NCI-H1092 (cell line): ENCODE data around the gene RPS6KA2.
"Not testable (repeated sequence)": the region's sequence is repeated elsewhere in the genome, so short reads cannot be mapped to it uniquely, and the experiment has no call there.

Source experiments
- DNase-seq: peaks from one replicate; lab custom pipeline; 2025; lab: John Stamatoyannopoulos, UW

RPS6KA2 gene

DNA sequence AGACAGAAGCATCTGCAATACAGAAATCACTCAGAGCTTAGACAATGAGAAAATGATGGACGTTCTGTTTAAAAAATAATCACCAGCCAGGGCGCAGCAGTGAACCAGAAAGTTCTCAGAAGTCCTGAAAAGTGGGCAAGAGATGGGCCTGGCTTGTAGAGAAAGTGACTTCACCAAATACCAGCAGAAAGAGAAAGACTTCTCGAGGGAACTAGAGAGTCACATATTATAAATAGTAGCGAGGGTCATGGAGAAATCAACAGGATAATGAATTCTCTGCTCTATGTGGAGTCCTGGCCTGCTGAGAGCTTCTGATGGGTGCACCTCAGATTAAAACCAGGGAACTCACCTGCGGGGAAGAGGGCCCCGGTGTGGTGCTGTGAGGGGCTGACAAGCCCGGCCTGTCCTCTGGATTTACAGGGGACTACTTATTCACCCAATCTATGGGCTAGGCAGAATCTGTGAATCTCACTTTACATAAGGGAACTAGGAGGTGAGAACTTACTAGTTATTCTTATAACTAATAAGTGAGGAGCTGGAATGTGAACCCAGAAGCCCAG lies 35.0 kb downstream of the RPS6KA2 start:
- no peak for DNase-seq

DNA sequence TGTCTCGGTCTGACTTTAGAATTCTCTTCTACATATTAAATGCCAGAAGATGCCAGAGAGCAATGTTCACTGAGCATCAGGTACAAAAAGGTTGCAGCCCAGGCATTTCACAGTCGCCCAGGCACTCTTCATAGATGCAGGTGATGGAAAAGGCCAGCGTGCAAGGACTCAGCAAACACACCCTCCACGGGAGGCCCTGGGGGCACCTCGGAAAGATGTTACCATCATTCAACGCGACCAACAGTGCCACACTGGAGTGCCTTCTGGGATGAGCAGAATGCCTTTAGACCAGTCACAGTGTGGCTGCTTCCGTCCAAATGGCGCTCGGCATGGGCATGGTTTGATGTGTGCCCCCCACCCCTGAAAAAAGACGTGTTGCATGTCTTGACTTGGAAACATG lies 36.0 kb downstream of the RPS6KA2 start:
- DNase-seq: no peak

GRCh38 chr6:166589786-166590574 lies 37.1 kb downstream of the RPS6KA2 start:
- DNase-seq: no peak

DNA sequence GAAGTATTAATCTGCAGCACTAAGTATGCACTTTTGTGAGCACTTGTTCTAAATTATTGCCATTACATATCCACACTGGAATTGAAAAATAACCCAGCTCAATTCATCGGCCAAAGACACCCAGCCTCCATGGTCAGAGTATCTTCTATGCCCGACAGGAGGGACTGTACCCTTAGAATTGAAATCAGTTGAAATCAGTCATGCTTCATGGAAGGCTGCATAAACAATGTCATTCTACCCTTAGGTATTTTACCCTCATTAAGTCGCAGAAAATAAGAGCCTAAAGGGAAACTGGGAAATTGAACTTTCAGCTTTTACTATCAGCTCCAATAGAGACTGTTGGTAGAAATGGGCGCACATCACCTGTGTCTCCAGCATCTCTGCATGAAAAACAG lies 37.7 kb downstream of the RPS6KA2 start:
- no peak for DNase-seq

- no peak for DNase-seq
Measured at GRCh38 chr6:166588691-166589336, 38.2 kb downstream of the RPS6KA2 start.

- DNase-seq: no peak
Measured at GRCh38 chr6:166587631-166588413, 39.2 kb downstream of the RPS6KA2 start.

GRCh38 chr6:166586424-166587156 lies 40.5 kb downstream of the RPS6KA2 start, which contains the start of gene RAMACL:
Gene RAMACL, minus strand, starts transcription at chr6:166586678. Its CDS starts 201 bp downstream, at chr6:166586477.
- DNase-seq: no peak

DNA sequence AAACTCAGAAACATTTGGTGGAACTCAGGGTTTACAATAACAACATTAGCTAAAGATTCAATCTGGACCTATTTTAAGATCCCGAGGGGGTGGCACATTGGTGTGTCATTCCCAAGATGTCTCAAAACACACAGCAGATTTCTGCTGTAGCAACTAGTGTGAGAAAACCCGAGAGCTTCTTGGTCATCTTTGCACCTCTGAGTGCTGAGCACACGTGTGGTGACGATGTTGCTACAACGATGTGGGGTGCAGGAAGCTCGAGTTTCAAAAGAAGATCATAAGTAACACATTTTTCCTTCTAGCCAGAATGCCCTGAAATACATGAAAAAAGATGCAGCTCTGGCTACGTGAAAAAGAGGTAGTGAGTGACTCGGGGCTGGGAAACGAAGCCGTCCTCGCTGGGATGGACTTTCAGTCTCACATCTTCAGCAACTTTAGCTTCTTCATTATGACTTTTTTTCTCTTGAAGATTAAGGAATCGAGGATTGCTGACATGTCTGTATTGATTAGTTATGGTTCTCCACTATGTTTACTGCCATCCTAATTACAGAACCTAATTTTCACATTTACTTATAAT lies 42.1 kb downstream of the RPS6KA2 start:
- no peak for DNase-seq

DNA sequence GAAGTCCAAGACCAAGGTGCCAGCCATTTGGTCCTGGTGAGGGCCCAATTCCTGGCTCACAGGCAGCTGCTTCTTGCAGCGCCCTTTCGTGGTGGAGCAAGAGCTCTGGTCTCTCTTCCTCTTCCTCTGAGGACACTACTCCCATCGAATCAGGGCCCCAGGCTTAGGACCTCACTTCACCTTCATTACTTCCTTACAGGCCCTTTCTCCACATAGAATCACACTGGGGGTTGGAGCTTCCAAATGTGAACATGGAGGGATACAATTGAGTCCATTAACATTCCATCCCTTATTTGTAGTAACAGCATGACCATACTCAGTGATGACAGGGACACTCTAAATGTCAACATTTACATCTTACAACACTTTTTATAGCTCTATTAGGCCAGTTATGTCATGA lies 42.9 kb downstream of the RPS6KA2 start:
- DNase-seq: no peak

DNA sequence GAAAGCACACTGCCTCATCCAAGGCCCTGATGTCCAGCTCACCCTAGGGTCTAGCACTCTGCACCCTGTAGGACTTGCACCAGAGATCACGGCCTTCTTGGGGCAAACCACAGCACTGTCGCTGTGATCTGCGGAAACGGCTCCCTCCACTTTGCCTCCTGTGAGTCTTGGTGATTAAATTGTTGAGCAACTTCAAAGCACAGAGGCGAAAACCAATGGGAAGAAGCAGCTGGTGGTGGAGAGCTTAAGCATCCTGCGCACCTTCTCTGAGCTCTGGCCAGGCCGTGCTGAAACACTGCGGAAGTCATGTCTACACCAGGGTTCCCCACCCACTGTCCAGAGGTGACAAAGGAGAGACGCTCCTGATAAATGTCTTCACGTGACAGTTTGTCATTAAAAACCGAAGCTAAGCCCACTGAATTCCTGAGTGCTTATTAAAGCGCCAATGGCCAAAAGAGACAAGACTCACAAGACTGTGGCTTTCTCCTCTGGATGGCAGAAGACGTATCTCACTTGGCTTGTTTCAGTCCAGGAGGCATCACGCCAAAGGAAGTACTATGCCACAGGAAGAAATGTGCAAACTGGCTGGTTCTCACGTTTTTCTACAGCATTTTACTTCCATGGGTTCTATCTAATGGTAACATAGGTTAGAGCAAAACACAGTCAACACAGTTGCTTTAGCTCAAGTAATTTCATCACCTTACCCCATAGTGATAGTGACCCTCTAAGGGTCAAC lies 43.7 kb downstream of the RPS6KA2 start:
- no peak for DNase-seq

- no peak for DNase-seq
Measured at GRCh38 chr6:166582258-166582657, 44.8 kb downstream of the RPS6KA2 start.

DNA sequence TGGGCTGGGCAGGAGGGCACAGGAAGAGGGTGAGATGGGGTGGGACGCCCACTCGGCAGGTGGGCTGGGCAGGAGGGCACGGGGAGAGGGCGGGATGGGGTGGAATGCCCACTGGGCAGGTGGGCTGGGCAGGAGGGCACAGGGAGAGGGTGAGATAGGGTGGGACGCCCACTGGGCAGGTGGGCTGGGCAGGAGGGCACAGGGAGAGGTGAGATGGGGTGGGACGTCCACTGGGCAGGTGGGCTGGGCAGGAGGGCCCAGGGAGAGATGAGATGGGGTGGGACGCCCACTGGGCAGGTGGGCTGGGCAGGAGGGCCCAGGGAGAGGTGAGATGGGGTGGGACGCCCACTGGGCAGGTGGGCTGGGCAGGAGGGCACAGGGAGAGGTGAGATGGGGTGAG lies 45.2 kb downstream of the RPS6KA2 start:
- DNase-seq: not testable (repeated sequence)

GRCh38 chr6:166581091-166581511 lies 46.0 kb downstream of the RPS6KA2 start:
- DNase-seq: no peak

DNA sequence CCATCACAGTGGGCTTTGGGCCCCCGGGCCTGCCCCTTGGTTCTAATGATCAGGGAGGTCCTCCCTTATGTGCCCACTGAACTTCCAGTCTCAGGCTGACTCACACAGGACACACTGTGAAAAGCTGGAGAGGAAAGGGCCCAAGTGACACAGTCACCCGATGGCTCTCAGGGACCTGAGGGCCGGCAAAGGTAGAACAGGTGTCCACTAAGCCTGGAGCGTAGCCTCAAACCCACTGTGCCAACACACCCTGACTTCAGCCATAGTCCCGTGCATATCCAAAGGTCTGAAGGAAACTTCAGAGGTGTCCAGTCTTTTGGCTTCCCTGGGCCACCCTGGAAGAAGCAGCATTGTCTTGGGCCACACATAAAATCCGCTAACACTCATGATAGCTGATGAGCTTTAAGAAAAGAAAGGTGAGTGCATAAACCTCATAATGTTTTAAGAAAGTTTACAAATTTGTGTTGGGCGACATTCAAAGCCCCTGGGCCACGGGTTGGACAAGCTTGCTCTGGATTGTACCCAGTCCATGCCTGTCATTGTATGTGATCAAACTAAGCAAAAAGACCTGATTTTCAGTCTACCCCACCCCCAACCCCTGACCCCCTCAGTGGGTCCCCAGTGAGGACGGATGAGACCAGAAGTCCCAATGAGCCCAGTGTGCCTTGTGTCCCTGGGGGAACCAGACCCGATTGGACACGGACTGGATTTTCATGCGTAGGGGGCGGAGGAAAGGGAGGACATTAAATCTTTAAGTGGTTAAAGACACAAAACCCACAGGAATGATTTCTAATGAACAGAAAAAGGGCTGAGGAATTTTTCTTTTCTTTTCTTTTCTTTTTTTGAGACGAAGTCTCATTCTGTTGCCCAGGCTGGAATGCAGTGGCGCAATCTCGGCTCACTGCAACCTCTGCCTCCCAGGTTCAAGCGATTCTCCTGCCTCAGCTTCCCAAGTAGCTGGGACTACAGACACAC lies 46.7 kb downstream of the RPS6KA2 start:
- DNase-seq: no peak

DNA sequence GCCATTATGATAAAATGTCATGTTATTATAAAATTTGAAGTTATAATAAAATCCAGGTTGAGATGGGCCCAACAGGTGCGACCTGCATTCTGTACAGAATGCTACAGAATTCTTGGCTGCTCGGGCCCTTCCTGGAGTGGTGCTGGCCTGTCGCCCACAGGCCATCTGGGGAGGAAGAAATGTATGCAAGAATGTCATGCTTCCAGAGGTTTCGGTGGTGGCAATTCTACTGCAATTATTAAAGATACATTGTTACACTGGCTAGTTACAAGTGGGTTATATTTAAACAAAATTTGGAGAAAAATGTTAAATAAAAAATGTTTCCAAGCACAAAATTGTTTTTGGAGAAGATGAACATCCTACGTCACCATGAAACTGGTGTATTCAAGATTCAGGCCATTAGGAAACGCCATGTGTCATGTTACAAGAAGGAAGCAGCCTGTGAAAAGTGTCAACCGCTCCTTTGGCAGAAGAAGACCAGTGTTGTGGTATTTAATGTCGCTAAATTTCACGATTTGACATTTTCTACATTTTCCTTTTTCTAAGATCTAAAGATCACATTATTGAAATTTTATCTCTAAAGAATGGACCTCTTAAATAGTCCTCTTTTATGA lies 47.7 kb downstream of the RPS6KA2 start:
- DNase-seq: no peak

GRCh38 chr6:166578536-166579236 lies 48.4 kb downstream of the RPS6KA2 start:
- no peak for DNase-seq

DNA sequence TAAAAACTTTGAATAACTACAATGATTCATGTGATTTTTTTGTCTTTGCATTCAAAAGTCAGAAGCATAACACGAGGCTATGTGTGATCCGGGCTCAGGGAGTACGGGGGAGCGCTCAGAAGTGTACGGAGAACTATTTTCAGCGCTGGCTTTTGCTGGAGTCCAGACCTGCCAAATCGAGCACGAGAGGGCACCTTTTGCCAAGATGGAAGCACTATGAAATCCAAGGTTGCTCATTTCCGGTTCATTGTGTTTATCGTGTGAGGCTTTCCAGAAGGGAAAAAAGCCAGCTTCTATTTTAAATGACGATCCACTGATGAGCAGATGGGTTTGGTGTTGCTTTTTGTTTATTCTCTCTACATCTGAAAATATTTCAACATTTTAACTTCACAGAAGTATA lies 51.8 kb downstream of the RPS6KA2 start:
- no peak for DNase-seq

DNA sequence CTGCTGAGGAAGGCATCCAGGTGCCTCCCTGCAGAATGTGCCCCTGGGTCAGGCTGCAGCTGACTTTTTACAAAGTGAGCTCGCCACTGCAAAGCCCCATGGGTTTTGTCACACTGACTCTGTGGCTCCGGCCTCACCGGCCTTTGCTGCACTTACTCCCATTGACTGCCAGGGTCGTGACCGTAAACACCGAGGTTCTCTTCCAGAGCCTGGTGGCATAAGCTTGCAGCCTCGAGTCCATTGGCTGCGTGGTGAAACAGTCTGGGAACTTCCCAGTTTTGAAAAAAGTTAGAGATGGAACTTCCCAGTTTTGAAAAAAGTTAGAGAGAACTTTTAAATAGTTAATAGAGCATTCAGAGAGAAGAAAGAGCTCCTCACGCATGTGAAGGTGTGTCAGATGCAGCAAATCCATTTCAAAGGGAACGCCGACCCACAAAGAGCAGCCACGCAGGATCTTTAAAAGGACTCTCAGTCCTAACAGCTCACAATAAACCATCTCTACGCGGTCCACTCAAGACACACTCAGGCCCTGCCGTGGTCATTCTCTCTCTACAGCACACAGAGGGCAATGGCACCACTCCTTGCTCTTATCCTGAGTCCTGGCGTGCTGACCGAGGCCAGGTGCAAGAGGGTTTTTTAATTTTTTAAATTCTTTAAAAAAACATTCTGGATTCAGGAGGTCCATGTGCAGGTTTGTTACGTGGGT lies 53.4 kb downstream of the RPS6KA2 start:
- DNase-seq: no peak
